ENCODE measurements around the gene NHP2. TPM values are rescaled to one million over a fixed set of nuclear protein-coding genes. Genes with fewer than 3 reads are reported as not detected.

NHP2 gene
- polyA plus RNA-seq, 3 donors: 68.9 to 139 (median 108) TPM

DNA sequence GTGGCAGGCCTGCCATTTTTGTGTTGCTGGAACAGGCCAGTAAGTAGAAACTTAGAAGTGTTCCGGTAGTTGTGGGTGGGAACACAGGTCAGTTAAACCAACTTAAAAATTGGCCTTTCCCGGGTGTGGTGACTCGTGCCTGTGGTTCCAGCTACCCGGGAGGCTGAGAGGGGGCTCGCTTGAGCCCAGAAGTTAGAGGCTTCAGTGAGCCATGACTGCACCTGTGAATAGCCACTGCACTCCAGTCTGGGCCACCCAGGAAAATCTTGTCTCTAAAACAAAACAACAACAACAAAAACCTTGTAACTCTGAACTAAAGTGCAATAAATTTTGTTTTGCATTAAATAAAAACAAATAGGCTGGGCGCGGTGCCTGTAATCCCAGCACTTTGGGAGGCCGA is 1.4 kb upstream of the NHP2 start:
- Mint-ChIP-seq H3K36me3 (peaks cover 11 to 16% of the 10 kb centered on the region in 2 donors), H3K27me3 (ENCODE audit: low read depth in 3 of 3) (no peaks in the 10 kb centered on the region), H3K27ac (no peak overlapping the region), H3K9me3 (peaks cover 0 to 3% (median 0%) of the 10 kb centered on the region in 7 donors), H3K4me3 (no peak overlapping the region), H3K4me1 (peaks cover 17% of the 10 kb centered on the region)
- Histone ChIP-seq H3K4me3 (replicated peaks in 1 of 3; ENCODE audit: low read depth in 2 of 3, low read length in 3 of 3) (no peak overlapping the region), H3K36me3 (replicated peaks in 1 of 2; ENCODE audit: control insufficient read depth in 1 of 2, insufficient read depth in 2 of 2, low read length in 2 of 2) (peaks cover 10 to 12% of the 10 kb centered on the region in 2 donors), H3K4me2 (replicated peaks; ENCODE audit: extremely low read depth, low read length, poor library complexity, severe bottlenecking) (no peak overlapping the region), H3K27me3 (ENCODE audit: control insufficient read depth in 2 of 2, insufficient read depth in 2 of 2, low read length in 2 of 2) (no peaks in the 10 kb centered on the region), H3K27ac (ENCODE audit: low read depth in 1 of 2, low read length in 2 of 2) (no peak overlapping the region), H3K9me3 (replicated peaks in 1 of 2; ENCODE audit: control insufficient read depth in 1 of 2, insufficient read depth in 1 of 2, low read length in 2 of 2) (no peaks in the 10 kb centered on the region), H3K79me2 (ENCODE audit: insufficient read depth, low read length) (peaks cover 10% of the 10 kb centered on the region), H3K4me1 (ENCODE audit: control insufficient read depth in 1 of 2, insufficient read depth in 2 of 2, low read length in 2 of 2) (peaks cover 9 to 17% of the 10 kb centered on the region in 2 donors), H4K20me1 (ENCODE audit: insufficient read depth, low read length) (no peaks in the 10 kb centered on the region), H2AFZ (ENCODE audit: insufficient read depth, low read depth, low read length, poor library complexity, severe bottlenecking) (no peak overlapping the region), H3K9ac (ENCODE audit: insufficient read depth, low read length, poor library complexity, severe bottlenecking) (no peak overlapping the region)
- WGBS (ENCODE audit: insufficient coverage): 80% methylated on average over 5 of the region's 8 CpGs
- TF ChIP-seq, protein P1, sequence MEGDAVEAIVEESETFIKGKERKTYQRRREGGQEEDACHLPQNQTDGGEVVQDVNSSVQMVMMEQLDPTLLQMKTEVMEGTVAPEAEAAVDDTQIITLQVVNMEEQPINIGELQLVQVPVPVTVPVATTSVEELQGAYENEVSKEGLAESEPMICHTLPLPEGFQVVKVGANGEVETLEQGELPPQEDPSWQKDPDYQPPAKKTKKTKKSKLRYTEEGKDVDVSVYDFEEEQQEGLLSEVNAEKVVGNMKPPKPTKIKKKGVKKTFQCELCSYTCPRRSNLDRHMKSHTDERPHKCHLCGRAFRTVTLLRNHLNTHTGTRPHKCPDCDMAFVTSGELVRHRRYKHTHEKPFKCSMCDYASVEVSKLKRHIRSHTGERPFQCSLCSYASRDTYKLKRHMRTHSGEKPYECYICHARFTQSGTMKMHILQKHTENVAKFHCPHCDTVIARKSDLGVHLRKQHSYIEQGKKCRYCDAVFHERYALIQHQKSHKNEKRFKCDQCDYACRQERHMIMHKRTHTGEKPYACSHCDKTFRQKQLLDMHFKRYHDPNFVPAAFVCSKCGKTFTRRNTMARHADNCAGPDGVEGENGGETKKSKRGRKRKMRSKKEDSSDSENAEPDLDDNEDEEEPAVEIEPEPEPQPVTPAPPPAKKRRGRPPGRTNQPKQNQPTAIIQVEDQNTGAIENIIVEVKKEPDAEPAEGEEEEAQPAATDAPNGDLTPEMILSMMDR (IDR thresholded peaks at IDR 0.05): no peak
- no peak for DNase-seq
- intact Hi-C loops (cut with micrococcal nuclease): loop anchor here in 1 of 2 donors (2.0 kb wide), 1 partner anchor 24 kb away; the partner anchor contains the start of gene RMND5B

DNA sequence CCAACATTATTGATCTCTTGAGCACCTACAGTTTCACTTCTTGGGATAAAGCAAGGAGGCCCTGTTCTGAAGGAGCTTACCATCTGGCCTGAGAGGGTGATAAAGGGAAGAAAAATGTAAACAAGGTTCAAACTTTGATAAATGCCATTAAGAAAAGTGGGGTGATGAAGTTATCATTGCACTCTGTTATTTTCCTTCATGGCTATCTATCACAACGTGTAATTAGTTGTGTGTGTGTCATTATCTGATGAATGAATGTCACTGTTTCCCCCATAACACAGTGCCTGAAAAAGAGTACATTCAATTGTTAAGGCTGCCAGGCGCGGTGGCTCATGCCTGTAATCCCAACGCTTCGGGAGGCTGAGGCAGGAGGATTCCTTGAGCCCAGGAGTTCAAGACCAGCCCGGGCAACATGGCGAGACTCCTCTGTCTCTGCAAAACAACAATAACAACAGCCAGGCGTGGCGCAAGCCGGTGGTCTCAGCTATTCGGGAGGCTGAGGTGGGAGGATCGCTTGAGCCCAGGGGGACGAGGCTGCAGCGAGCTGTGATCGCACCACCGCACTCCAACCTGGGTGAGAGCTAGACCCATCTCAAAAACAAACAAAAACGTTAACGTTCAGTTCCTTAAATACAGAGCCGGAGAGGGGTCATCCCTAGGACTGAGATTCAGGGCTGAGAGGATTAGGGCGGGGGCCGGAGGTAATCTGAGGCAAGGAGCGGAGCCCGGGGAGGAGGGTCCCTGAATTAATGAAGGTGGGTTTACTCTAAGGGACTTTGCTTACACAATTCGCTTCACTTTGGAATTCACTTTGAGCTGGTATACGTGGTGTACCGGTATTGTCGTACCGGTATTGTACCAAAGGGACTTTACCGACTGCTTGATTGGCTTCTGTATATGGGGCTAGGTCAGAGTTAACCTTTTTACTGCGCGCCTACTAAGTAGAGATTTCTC is 917 bp downstream of the NHP2 start:
- H3K4me1 ChIP-seq (ENCODE audit: control insufficient read depth in 1 of 2, insufficient read depth in 2 of 2, low read length in 2 of 2): peaks cover 9 to 17% of the 10 kb centered on the region in 2 donors
- WGBS (ENCODE audit: insufficient coverage): 33% methylated on average over 12 of the region's 31 CpGs
- TF ChIP-seq, protein P1 (IDR thresholded peaks at IDR 0.05): no peak
- H4K20me1 ChIP-seq (ENCODE audit: insufficient read depth, low read length): no peaks in the 10 kb centered on the region
- H3K4me2 ChIP-seq (replicated peaks; ENCODE audit: extremely low read depth, low read length, poor library complexity, severe bottlenecking): peak overlapping the region; percentile 88
- H3K27ac ChIP-seq (ENCODE audit: low read depth in 1 of 2, low read length in 2 of 2): peak overlapping the region; percentile 33 to 77
- no peaks in the 10 kb centered on the region for H3K27me3 Mint-ChIP-seq (ENCODE audit: low read depth in 3 of 3)
- H3K36me3 ChIP-seq (replicated peaks in 1 of 2; ENCODE audit: control insufficient read depth in 1 of 2, insufficient read depth in 2 of 2, low read length in 2 of 2): peaks cover 33 to 35% of the 10 kb centered on the region in 2 donors
- H2AFZ ChIP-seq (ENCODE audit: insufficient read depth, low read depth, low read length, poor library complexity, severe bottlenecking): peak overlapping the region; percentile 88
- H3K36me3 Mint-ChIP-seq: peaks cover 34 to 38% of the 10 kb centered on the region in 2 donors
- intact Hi-C loops (cut with micrococcal nuclease): loop anchor here in 1 of 2 donors (5.0 kb wide), 1 partner anchor 850 kb away; the partner anchor contains the start of genes PRELID1 and RAB24
- H3K27ac Mint-ChIP-seq: peak overlapping the region; percentile 65 to 91 (median 88)
- peaks cover 0 to 3% (median 0%) of the 10 kb centered on the region in 7 donors for H3K9me3 Mint-ChIP-seq
- H3K79me2 ChIP-seq (ENCODE audit: insufficient read depth, low read length): peaks cover 10% of the 10 kb centered on the region
- peak overlapping the region; percentile 40 to 79 (median 64) for H3K4me3 ChIP-seq (replicated peaks in 1 of 3; ENCODE audit: low read depth in 2 of 3, low read length in 3 of 3)
- no peaks in the 10 kb centered on the region for H3K9me3 ChIP-seq (replicated peaks in 1 of 2; ENCODE audit: control insufficient read depth in 1 of 2, insufficient read depth in 1 of 2, low read length in 2 of 2)
- H3K9ac ChIP-seq (ENCODE audit: insufficient read depth, low read length, poor library complexity, severe bottlenecking): peak overlapping the region; percentile 66
- DNase-seq: no peak
- peak overlapping the region; percentile 86 to 92 for H3K4me3 Mint-ChIP-seq
- H3K4me1 Mint-ChIP-seq: peaks cover 17% of the 10 kb centered on the region
- no peaks in the 10 kb centered on the region for H3K27me3 ChIP-seq (ENCODE audit: control insufficient read depth in 2 of 2, insufficient read depth in 2 of 2, low read length in 2 of 2)

All from CD14-positive monocyte (primary cell).